Erythroblast (primary cell): ENCODE results near the gene TLK1.

Experiments used
- GATA1 ChIP-seq: IDR thresholded peaks from 2 replicates; pipeline ENCODE4 v1.6.1; 2011; ENCODE audit warnings: low read depth, mild to moderate bottlenecking, control low read depth, low read length, moderate library complexity
- POLR2A ChIP-seq: IDR thresholded peaks from 2 replicates; pipeline ENCODE4 v1.6.1; 2011; ENCODE audit warnings: mild to moderate bottlenecking, low read length

DNA sequence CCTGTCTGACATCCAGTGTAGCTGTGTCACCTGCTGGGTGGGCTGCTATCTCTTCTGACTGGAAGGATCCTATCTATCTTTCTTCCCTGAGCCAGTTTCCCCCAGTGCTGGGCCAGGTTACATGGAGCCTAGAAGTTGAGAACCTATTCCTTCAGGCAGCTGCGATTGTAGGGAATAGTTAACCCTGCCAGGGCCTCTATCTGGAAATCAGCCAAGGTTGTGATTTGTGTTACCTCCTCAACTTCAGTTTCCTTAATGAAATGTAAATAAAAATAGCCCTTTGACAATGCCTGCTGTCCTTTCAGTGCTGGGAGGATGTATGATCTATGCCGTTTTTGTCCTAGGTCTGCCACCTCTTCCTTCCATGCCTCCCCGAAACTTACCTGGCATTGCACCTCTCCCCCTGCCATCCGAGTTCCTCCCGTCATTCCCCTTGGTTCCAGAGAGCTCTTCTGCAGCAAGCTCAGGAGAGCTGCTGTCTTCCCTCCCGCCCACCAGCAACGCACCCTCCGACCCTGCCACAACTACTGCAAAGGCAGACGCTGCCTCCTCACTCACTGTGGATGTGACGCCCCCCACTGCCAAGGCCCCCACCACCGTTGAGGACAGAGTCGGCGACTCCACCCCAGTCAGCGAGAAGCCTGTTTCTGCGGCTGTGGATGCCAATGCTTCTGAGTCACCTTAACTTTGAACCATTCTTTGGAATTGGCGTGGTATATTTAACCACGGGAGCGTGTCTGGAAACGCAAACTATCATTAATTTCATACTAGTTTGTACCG lies 195.1 kb downstream of the TLK1 start:
- no peak for TF ChIP-seq POLR2A
- TF ChIP-seq GATA1: no peak
